ENCODE measurements around the gene CDKN2A. TPM values are rescaled to one million over a fixed set of nuclear protein-coding genes. Genes with fewer than 3 reads are reported as not detected.
"Not testable (repeated sequence)": the region's sequence is repeated elsewhere in the genome, so short reads cannot be mapped to it uniquely, and the experiment has no call there.

The CDKN2A gene
- total RNA-seq, 1 donor from 2014 or later, result 4.2 TPM

GRCh38 chr9:21982861-21983560 lies 11.2 kb downstream of the CDKN2A start:
- DNase-seq (ENCODE audit: low spot score), result no peak

- no peak for DNase-seq (ENCODE audit: low spot score)
These were observed 11.8 kb downstream of the CDKN2A start for GRCh38 chr9:21982391-21982790.

GRCh38 chr9:21976334-21976875 lies 17.8 kb downstream of the CDKN2A start:
- no peak for DNase-seq (ENCODE audit: low spot score)

- no peak for DNase-seq (ENCODE audit: low spot score)
These were observed 19.3 kb downstream of the CDKN2A start for GRCh38 chr9:21974722-21975409.

GRCh38 chr9:21974343-21974721 lies 19.9 kb downstream of the CDKN2A start:
- DNase-seq (ENCODE audit: low spot score), result no peak

- no peak for DNase-seq (ENCODE audit: low spot score)
These were observed 21.8 kb downstream of the CDKN2A start for GRCh38 chr9:21972361-21972760.

GRCh38 chr9:21970800-21971640 lies 23.2 kb downstream of the CDKN2A start:
- no peak for DNase-seq (ENCODE audit: low spot score)

GRCh38 chr9:21969951-21970799 lies 24.0 kb downstream of the CDKN2A start:
- DNase-seq (ENCODE audit: low spot score), result no peak

- DNase-seq (ENCODE audit: low spot score), result peak; percentile 85
These were observed 24.9 kb downstream of the CDKN2A start for GRCh38 chr9:21969011-21969940.

GRCh38 chr9:21968331-21969010 lies 25.7 kb downstream of the CDKN2A start:
- no peak for DNase-seq (ENCODE audit: low spot score)

- DNase-seq (ENCODE audit: low spot score), result no peak
These were observed 26.5 kb downstream of the CDKN2A start for GRCh38 chr9:21967702-21968101.

- no peak for DNase-seq (ENCODE audit: low spot score)
These were observed 27.0 kb downstream of the CDKN2A start for GRCh38 chr9:21967169-21967568.

GRCh38 chr9:21966140-21966851 lies 27.9 kb downstream of the CDKN2A start:
- DNase-seq (ENCODE audit: low spot score), result no peak

GRCh38 chr9:21965401-21965951 lies 28.7 kb downstream of the CDKN2A start:
- peak; percentile 89 for DNase-seq (ENCODE audit: low spot score)

- peak; percentile 81 for DNase-seq (ENCODE audit: low spot score)
These were observed 29.2 kb downstream of the CDKN2A start for GRCh38 chr9:21964925-21965385.

- no peak for DNase-seq (ENCODE audit: low spot score)
These were observed 32.6 kb downstream of the CDKN2A start for GRCh38 chr9:21961569-21961968.

- DNase-seq (ENCODE audit: low spot score), result not testable (repeated sequence)
These were observed 34.9 kb downstream of the CDKN2A start for GRCh38 chr9:21959268-21959667.

- no peak for DNase-seq (ENCODE audit: low spot score)
These were observed 35.4 kb downstream of the CDKN2A start for GRCh38 chr9:21958833-21959232.
